GM18498 (cell line): ENCODE results near the gene RACK1.
A peak's percentile ranks its signal among the peaks of the same experiment; 100 is the strongest.

ENCODE experiments used
- ATAC-seq: cut with Tn5 transposase; IDR thresholded peaks from one replicate; pipeline ENCODE4 v1.9.1; 2021; ENCODE audit warnings: mild to moderate bottlenecking, moderate library complexity; ENCODE audit not compliant: unreplicated experiment

RACK1 gene

DNA sequence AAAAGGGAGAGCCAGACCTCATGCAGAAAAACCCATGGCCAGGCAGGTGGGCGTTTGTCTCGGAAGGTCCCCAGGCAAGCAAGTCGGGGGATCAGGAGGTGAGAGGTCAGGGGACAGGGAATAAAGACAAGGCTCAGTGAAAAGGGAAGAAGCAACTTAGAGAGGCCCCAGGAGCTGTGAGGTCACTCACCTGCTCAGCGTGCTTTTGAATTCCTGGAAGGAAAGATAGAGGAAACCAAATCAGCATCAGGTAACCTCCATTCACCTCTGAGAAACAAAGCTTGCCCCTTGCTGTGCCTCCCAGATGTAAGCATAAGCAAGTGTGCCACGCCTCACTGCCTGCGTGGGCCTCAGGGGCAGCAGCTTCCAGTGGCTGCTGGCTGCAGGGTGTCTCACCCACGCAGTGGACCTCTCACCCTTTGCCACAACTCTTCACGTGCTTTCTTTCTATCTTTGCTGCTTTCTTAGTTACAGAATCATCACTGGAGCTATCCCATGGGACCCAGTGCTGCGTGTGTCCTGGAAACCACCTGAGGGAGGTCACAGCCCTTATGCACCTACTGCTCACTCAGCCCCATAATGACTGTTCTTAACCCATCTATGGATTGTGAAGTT lies 44.7 kb downstream of the RACK1 start:
- peak; percentile 60 for ATAC-seq

DNA sequence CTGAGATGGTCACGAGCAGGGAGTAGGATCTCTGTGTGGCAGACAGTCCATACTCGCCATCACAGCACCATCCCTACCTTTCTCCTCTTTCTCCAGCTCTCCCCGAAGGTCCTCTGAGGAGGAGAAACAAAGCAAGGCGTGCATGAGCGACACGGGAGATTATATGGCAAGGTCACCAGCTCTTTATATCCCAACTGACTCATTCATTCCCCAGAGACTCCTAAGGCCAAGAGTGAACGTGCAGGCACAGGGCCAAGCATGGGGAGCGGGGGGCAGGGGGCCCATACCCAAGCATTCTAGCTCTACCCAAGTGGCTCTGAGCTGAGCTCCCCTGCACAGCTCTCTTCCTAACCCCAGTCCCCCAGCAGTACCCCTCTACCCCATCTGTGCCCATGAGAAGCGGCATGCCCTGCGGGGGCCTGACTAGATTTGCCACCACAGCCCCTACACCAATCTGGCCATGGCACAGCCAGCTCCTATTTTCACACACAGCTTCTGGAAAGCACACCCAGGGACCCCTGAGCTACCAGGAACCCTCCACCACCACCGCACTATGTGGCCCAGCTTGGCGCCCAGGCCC lies 45.5 kb downstream of the RACK1 start:
- ATAC-seq = no peak

DNA sequence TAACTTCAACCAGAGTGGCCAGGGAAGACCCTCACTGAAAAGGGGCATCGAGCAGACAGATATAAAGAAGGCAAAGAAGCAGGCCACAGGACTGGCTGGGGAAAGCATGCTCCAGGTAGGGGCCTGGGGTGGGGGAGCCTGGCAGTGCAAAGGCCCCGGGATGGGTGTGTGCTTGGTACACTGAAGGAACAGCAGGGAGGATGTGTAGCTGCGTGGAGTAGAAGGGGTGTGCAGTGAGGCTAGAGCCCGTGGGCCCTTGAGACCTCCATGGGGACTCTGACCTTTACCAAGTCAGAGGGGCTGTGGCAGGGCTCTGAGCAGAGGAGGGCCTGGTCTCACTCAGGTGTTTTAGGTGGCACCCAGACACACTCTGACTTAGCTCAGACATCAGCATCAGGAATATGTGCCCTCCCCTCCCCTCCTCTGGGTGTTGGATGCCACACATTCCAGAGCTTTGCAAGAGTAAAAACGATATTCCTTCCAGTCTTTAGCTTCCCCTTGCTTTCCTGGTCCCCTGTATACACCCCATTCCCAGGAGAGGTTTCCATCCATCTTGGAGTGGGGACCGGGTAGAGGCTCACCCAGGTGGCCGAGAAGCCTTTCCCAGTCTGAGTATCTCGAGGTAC lies 46.3 kb downstream of the RACK1 start:
- no peak for ATAC-seq

DNA sequence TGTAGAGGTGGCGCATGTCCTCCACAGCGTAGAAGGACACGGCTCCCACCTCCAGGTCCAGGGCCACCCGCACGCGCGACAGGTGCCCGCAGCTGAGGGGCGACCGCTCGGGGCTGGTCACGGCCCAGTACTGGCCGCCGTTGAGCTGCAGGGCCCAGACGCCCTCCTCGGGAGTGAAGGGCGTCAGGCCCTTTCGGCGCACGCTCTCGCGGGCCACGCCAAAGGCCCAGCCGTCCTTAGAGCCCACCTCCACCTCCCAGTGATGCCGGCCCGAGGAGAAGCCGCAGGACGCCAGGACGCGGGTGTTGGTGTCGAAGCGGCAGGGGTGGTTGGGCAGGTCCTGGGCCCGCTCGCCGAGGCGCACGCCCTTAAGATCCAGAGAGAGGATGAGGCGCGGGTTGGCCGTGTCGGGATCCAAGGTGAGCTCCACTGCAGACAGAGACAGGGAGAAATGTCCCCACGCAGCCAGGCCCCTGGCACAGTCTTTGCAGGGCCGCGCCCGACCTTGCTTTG lies 48.4 kb downstream of the RACK1 start:
- no peak for ATAC-seq

DNA sequence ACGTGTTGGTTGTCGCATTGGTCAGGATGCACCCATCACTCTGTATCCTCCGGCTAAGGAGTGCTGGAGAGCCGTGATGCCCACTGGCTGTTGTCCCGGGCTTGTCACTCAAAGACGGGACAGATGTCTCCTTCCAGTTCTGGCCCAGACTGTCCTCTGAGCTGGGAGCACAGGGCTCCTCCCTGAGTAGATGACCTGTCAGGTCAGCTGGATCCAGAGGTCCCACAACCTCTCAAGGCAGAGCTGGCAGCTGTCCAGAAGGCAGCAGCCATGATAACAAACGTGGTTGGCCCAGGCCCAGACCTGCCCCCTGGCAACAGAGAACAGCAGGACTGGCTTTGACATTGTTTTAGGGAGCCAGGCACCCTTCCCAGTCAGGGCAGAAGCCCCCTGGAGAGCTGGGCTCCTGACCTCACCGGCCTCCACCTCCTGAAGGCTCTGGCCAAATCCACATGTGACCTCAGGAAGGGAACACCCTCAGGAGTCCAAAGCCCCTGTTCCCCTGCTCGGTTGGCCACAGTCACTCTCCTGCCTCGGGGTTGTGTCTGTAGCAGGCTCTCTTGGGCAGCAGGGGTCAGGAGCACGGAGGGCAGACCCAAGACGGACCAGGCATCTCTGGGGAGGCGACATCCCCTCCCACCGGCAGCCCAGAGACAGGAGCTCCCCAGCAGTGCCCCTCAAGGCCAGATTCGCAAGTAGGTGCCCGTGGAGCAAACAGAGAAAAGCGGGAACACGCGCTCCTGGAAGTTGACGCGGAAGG lies 49.0 kb downstream of the RACK1 start:
- ATAC-seq = no peak

DNA sequence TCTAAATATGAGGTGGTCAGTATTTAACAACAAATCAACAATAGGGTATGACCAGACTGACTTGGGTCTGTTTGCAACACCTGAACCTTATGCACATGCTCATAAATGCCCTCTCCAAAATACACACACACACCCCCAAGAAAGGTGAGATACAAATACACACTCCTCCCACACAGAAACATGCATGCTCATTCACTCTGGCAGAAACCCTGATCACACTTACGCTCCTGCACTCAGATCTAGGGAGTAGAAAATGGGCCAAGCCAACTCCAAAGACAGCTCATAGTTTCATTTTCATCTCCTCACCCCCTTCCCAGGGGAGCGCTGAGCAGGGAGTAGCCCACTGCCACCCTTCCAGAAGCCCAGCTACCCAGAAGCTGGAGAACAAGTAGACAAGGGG lies 50.0 kb downstream of the RACK1 start:
- ATAC-seq = no peak

DNA sequence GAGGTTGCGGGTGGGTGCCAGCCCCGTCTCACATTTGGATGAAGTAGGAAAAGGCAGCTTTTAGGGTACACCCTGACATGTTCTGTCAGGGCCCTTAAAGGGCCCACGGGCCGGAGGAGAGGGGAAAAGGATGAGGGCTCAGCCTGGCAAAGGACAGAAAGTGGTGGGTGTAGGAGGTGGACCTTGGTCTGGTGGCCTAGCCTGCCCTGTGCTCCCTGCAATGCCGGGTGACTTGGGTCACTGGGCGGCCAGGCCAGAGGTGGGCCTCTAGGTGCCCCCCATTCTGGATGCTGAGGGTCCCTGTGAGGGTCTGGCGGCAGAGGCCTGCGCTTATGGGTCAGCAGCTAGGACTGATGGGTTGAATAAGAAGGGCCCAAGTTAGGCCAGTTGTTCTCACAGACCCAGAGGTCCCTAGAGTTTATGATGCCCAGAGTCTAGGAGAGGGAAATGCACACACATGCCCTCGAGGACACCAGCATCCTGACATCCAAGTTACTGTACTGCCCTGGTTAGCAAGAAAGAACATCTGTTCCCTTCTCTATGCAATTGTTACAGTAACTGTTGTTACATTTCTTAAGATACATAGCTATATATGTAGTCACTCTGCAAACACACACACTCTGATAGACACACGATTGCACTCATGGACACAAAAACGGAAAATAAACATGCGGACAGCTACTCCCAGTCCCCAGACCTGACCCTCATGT lies 51.2 kb downstream of the RACK1 start:
- ATAC-seq = no peak

DNA sequence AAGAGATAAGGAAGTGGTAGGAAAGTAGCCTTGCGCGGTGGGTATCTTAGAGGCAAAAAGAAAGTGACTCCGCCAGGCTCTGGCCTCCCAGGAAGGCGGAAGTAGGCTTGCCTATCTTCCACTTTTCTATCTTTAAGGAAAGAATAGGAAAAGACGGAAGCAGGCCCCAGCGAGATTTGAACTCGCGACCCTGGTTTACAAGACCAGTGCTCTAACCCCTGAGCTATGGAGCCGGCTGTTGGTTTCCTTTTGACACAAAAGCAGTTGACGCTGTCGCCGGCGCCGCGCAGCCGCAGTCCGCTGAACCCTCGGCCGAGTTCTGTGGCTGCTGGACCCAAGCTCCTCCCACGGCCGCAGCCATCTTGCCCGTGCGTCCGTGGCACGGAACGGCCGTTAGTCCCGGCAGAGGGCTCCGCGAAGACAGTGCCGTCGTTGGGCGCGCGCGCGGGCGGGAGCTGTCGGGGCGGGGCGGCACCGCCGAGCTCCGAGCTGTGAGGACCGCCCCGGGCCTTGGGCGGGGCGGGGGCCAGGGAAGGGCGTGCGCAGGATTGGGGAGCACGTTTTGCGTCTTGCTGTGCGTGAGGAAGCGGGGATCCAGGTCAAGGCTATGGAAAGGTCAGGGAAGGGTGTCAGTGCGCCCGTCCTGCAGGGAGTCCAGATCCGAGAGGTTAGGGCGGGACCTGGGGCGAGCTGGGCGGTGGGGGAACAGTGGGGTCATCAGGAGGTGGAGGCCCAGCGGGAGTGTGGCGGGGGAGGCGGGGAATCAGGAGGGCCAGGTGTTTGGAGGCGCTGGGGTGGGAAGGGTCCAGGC lies 52.0 kb downstream of the RACK1 start:
- ATAC-seq = peak; percentile 66

DNA sequence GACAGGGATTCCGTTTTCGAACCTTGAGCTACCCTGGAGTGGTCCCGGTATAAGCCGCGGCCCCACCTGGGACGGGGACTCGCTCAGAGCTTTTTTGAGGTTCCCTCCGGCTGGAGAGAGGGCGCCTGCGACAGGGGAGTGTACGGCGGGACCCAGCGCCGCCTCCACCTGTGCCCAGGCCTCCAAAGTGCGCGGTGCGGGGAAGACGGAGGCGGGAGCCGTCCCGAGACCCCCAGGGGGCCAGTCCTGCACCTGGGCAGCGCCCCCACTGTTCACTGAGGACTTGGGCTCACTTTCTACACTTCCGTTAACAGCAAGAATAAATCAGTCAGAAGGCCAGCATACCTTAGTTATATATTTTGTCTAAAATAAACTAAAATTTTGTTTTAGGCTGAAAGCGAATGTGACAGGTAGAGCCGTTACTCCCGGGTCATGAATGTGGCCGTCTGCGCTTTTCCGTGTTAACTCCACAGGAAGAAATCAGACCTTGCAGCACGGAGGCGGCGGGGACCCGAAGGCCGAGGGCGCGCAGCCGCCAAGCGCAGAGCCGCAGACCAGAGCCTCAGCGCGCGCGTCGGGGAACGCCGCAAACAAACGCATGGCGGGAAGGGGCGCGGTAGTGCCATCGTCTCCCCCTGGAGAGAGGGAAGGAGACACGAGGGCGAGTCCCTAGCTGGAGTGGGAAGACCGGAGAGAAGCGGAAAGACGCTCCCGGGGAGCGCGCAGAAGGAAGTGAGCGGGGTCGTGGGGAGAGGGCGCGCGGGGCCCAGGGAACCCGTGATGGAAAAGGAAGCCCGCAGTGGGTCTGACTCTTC lies 52.8 kb downstream of the RACK1 start:
- peak; percentile 13 for ATAC-seq

DNA sequence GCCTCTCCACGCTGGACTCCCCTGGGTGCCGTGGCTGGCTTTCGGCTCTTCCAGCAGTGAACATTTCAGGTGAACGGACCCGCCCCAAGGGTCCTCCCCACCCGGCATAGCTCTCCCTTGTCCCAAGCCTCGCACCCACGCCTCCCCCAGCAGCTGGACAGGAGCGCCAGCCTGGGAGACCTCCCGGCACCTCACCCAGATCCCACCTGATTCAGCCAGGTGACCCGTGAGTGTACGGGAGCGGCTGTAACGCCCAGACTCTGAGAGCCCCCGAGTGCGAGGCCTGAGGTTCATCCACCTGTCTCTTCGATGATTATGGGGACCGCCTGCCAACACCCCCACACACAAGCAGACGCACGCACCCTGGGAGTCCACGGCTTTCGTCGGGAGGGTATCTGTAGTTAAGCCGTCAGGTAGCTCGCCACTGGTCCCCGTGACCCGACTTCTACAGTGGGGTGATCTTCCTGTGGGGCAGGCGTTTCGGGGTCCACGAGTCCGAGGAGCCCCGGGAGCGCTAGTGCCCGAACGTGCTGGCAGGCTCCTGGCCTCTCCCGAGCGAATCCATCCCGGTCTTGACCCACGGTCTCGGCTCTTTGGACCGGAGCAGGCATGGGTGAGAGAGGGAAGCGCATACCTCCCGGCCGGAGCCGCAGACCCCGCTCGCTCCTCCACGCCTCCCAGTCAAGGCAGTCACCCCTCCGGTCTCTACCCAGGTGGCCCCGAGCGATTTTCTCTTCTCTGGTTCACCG lies 53.6 kb downstream of the RACK1 start:
- no peak for ATAC-seq

DNA sequence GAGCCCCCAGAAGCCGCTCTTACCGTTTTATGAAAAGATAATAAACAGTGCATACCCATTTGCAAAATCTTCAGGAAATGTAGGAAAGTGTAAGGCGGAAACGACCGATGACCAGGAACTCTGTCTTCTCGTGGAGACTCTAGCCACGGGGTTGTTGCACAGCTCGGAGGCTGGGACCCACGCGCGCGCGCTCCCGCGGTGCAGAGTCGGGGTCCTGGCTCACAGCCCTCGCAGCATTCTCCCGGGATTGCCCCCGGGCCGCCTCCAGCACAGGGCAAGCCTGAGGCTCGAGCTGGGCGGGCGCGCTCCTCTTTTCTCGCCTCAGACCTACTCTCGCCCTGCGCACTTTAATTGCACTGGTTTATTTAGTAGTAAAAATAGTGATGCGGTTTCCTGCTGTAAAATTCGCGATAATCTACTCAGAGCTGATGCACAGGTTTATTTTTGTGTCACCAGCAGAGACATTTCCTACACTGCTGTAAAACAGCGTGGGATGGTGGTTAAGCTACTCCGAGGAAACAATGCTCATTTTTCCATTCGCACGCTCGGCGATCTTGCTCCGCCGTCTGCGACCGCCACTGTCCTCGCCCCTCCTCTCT lies 54.2 kb downstream of the RACK1 start:
- ATAC-seq = no peak

DNA sequence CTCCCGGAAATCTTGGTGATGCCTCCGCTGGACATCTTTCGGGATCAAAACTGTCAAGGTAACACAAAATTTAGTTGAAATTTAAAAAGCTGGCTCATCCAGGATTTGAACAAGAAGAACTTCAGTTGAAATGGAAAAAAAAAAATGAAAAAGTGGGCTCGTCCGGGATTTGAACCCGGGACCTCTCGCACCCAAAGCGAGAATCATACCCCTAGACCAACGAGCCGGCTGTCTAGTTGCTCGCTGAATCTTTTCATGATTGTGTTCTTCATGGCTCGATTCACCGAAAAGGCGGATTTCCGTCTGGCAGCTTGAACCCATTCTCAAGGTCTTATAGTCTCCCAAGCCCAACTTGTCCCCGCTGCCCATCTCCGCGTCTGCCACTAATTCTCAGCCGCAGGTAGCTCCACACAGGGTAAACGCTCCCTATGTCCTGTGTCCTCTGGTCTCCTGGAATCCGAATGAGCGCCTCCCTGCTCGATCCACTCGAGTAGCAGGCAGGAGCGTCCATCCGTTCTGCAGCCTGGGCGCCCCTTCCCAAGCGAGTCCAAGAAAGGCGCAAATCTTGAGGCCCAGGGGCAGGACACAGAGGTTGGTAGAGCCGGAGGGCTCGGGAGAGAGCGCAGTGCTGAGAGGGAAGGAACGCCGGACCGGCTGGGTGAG lies 54.9 kb downstream of the RACK1 start:
- ATAC-seq = peak; percentile 12

DNA sequence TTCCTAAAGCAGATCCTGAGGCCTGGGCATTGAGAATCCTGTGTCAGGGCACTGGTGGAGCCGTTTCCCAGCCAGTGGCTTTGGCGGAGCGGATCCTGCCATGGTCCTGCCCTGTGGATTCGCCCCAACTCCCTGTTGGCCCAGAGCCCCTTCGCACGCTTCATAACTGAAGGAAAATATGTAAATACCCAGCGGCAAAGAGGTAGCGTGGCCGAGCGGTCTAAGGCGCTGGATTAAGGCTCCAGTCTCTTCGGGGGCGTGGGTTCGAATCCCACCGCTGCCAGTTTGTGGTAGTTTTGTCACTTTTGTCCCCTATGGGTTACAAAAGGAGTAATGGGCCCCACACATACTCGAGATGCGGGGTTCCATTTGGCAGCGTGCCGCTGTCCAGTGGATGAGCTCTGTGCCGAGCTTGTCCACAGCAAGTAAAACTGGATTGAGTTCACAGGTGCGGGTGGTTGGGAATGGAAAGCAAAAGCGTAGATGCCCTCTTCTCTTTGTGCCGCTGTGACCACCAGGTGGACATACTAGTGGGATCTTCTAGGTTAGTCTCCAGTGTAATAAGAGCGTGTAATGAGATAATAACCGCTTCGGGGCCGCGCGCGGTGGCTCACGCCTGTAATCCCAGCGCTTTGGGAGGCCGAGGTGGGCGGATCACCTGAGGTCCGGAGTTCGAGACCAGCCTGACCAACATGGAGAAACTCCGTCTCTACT lies 56.0 kb downstream of the RACK1 start:
- no peak for ATAC-seq

DNA sequence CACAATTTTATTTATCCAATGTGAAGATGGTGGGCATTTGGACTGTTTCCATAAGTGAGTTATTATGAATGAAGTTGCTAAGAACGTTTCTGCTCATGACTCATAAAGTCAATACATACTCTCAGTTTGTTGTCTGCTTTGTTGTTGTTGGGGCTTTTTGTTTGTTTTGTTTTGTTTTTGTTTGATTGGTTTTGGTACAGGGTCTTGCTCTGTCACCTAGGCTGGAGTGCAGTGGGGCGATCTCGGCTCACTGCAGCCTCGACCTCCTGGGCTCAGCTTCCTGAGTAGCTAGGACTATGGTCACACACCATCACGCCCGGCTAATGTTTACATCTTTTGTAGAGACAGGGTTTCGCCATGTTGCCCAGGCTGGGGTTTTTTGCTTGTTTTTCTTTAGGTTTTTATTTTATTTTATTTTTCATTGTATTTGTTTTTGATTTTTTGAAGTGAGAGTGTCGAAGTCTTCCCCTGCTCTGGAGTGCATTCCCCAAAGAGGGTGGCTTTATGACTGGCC lies 56.7 kb downstream of the RACK1 start:
- ATAC-seq = no peak
